Fibroblast of pulmonary artery (primary cell): Measurements from ENCODE around the gene CLCN7.
A peak's percentile ranks its signal among the peaks of the same experiment; 100 is the strongest.

Source experiments
- DNase-seq: peaks from one replicate; pipeline ENCODE4 v3.0.0-alpha.2; 2010; ENCODE audit warnings: low read depth
- H3K4me3 ChIP-seq: replicated peaks from 2 replicates; pipeline ENCODE4 v1.5.1; 2011; ENCODE audit warnings: low read depth, mild to moderate bottlenecking, control low read depth, low read length, moderate library complexity
- TF ChIP-seq, protein P1 (sequence below): IDR thresholded peaks from 2 replicates; pipeline ENCODE4 v1.5.1; 2011; ENCODE audit warnings: mild to moderate bottlenecking, control low read depth, low read length, inconsistent platforms; ENCODE audit errors: missing control alignments

CLCN7 gene

DNA sequence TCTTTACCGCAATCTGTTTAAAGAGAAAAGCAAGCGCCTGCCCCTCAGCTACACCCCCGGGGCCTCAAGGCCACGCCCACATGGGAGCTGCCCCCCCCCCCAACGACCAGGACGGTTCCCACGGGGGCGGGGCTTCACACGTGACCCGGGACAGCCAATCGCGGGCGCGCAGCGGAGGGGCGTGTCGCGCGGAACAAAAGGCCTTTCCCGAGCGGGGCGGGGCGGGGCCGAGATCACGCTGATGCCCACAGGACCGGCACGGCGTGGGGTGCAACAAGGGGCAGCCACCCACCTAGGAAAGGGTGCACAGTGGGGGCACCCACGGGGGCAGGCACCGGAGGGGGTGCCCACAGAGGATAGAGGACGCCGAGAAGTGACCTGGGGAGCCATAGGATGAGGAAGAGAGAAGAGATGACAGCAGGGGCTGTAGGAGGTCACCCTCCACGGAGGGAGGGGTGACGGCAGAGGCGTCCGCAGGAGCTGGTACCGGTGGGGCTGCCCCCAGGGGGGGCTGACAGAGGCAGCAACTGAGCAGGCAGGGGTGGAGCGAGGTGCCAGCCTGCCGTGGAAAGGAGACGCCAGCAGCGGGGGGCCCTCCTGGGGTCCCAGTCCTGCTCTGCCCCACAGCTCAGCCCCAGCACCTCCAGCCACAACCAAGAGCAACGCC, 66.5 kb downstream of the CLCN7 start:
- peak; percentile 88 for DNase-seq
- peak overlapping the region; percentile 54 for H3K4me3 ChIP-seq
- TF ChIP-seq, protein P1, sequence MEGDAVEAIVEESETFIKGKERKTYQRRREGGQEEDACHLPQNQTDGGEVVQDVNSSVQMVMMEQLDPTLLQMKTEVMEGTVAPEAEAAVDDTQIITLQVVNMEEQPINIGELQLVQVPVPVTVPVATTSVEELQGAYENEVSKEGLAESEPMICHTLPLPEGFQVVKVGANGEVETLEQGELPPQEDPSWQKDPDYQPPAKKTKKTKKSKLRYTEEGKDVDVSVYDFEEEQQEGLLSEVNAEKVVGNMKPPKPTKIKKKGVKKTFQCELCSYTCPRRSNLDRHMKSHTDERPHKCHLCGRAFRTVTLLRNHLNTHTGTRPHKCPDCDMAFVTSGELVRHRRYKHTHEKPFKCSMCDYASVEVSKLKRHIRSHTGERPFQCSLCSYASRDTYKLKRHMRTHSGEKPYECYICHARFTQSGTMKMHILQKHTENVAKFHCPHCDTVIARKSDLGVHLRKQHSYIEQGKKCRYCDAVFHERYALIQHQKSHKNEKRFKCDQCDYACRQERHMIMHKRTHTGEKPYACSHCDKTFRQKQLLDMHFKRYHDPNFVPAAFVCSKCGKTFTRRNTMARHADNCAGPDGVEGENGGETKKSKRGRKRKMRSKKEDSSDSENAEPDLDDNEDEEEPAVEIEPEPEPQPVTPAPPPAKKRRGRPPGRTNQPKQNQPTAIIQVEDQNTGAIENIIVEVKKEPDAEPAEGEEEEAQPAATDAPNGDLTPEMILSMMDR: no peak

DNA sequence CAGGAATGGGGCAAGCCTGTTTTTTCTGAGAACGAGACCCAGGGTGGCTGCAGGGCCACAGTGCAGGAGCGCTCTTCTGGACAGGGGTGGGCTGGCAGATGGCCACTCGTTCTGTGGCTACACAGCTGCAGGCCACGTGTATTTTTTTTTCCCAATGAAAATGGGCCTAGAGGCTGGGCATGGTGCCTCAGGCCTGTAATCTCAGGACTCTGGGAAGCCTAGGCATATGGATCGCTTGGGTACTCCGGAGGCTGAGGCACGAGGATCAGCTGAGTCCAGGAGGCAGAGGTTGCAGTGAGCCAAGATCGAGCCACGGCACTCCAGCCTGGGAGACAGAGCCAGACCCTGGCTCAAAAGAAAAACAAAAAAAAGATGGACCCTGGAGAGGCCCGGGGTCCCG, 67.1 kb downstream of the CLCN7 start:
- TF ChIP-seq, protein P1: no peak
- H3K4me3 ChIP-seq: peak overlapping the region; percentile 54
- DNase-seq: peak; percentile 7

DNA sequence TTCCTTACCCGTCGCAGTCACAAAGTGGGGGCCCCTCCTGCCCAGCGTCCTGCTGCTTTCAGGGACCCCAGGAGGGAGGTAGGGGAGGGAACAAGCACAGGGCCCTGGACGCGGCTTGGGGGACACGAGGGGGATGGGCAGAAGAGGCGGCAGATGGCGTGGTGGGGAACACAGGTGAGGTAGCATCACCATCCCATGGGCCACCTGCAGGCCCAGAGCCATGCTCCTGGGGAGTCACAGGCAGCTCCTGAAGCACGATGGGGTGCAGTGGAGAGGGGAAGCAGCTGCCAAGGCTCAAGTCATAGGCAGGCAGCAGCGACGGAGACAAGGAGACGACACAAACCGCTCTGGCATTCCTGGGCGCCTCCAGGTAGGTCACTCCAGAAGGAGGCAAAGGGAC, 71.1 kb downstream of the CLCN7 start:
- TF ChIP-seq, protein P1: no peak
- H3K4me3 ChIP-seq: no peak overlapping the region
- no peak for DNase-seq

DNA sequence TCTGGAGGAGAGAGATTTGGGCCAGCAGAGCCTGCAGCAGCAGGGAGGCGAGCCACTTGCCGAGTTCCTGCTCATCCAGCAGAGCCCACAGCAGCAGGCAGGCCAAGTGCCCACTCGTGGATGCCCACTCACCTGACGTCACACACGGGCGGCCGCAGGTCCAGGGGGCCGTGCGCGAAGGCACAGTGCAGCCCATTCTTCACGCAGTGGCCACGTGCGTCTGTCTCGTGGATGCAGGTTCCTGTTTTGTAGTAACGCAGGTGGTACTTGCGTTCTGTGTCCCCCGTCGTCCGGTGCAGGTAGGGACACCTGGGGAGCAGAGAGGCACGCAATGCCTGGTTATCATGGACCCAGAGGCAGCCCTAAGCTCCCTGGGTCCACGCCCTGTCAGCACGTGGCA, 71.8 kb downstream of the CLCN7 start:
- H3K4me3 ChIP-seq: no peak overlapping the region
- DNase-seq: no peak
- TF ChIP-seq, protein P1: no peak

DNA sequence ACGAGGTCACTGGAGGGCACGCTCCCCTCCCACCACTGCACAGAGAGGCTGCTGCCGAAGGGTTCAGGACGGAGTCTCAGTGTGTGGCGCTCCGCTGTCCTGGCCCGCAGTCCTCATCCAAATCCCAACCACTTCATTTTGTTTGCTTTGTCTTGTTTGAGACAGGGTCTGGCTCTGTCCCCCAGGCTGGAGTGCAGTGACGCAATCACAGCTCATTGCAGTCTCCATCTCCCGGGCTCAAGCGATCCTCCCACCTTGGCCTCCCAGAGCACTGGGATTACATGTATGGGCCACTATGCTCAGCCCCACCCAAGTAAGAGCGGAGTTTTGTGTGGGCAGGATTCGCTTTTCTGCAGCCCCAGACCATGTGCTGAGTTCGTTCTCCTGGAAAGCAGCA, 73.1 kb downstream of the CLCN7 start:
- DNase-seq: no peak
- H3K4me3 ChIP-seq: no peak overlapping the region
- TF ChIP-seq, protein P1: no peak

DNA sequence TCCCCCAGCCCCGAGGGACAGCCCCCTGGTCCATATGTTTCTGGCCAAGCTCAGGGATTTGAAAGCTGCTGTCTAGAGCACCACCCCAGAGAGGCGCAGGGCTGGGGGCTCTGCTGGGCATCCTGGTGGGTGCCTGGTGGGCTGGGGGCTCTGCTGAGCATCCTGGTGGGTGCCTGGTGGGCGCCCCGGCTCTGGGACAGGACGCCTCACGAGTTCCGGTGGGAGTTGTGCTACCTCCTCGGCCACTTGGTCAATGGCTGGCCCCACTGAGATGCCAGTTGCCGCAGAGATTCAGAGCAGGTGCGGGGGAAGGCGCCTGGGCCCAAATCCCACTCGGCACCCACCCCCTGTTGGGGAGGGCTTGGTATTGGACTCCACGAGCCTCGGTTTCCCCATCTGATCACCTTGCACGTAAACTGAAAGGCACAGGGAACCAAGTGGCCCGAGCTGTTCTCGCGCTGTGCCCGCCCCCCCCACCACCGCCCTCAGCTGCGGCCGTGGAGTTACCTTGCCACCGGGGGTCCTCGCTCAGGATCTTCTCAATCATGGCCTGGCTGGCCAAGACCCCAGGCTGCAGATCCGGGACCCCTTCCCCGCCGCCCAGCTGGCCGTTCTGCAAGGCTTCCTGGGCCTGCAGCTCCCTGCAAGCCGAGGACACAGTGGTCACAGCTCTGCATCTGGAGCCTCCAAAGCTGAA, 73.6 kb downstream of the CLCN7 start:
- H3K4me3 ChIP-seq: no peak overlapping the region
- TF ChIP-seq, protein P1: no peak
- DNase-seq: no peak
